Stimulated activated CD8-positive, alpha-beta memory T cell treated with anti-CD3 and anti-CD28 coated beads, Interleukin-7, amount 100 ng/mL, for 4 hours (primary cell): ENCODE data around the gene SEC61B.
A peak's percentile ranks its signal among the peaks of the same experiment; 100 is the strongest.

Experiments
- DNase-seq, 2 donors: peaks; one replicate each; pipeline ENCODE4 v3.0.0-alpha.2; 2020; ENCODE audit warnings: low read depth in 2 of 2

SEC61B gene

DNA sequence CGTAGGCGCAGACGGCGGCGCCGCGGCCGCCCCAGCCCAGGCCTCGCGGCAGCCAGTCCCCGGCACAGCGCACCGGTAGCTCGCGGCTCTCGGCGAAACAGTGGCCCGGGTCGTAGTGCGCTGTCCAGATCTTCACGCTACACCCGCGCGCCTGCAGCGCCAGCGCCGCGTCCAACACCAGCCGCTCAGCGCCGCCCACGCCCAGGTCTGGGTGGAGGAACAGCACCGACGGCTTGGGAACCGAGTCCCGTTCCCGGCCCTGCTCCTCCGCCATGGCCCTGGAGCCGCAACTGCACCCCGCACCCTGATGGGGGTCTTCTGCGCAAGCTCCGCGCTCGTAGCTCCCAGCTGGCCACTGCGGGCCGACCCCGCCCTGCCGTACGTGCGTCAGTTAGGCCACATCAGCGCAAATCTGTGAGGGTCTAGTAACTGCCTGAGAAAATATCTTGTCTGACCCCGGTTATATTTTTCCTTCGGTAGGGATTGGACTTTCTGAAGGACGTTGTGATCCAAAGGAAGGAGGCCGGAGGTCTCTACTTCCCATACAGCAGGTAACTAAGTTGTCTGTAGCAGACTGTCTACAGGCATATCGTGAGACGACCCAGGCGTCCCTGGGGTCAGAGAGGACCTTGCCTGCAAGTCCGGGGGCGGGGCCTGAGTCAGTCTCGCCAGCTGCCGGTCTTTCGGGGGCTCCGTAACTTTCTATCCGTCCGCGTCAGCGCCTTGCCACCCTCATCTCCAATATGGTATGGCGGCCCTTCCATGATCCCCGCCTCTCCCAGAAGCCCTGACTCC lies at the start of gene SEC61B, which contains the start of gene ALG2:
TSS of gene SEC61B (plus strand) at position 662 of the 795 bp plus-strand sequence. CDS start at position 744, 82 bp downstream.
TSS of gene ALG2 (minus strand) at position 322 of the 795 bp plus-strand sequence. CDS start at position 274, 48 bp downstream.
- DNase-seq: peak; percentile 88 to 91

DNA sequence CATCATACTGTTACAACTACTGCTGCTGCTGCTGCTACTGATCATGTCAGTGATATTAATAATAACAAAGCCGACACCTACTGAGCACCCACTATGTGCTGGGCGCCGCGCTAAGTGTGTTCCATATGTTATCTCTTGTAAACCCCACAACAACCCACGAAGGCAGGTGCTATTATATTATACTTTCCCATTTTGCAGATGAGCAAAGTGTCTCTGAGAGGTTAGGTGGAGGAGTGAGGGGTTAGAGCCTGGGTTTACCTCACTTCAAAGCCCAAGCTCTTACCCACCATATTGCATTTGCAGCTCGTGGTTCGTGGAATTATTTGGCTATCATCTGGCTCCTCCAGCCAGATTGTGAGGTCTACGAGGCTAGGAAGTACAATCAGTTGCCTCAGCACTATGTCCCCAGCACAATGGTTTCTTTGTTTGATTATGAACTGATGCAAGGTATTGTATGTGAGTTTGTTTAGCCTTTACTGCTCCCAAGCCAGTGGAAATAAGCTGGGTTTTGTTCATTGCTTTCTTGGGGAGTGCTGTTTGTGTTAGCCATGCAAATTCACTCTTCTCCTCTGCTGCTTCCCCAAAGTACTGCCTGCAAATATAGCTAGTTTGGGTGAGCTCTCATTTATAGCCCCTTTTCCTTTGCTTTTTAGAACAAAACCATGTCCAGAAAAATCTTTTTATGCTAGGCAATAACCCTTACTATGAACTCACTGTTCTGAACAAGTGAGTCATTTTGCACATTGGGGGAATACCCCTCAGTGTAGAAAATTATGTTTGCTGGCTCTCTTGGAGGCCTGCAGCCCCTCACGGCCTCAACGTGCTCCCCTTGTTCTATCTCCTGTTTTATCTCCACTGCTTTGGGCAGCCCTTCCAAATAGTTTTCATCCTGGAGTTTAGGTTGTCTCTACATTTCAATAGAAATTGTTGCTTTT lies 48.2 kb upstream of the SEC61B start:
- no peak for DNase-seq

DNA sequence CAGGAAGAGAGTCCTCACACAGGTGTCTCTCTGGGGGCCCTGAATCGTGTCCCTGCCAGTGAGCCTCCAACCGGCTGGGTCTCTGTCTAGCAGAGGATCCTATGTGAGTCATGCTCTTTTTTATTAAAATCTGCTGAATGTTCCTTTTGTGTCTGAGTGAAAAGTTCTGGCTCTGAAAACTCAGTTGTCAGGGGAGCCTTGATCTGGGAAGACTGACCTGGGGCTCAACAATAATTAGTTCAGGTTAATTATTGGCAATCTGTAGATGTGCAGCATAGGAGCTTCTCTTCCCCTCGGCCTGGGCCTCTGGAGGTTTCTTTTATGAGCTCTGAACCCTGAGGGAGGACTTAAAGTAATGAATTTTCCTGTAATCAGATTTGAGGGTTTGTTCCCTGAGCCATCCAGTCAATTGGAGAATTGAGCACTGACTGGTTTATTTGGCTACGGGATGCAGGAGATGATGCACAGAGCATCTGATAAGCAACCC lies 45.5 kb upstream of the SEC61B start:
- no peak for DNase-seq

DNA sequence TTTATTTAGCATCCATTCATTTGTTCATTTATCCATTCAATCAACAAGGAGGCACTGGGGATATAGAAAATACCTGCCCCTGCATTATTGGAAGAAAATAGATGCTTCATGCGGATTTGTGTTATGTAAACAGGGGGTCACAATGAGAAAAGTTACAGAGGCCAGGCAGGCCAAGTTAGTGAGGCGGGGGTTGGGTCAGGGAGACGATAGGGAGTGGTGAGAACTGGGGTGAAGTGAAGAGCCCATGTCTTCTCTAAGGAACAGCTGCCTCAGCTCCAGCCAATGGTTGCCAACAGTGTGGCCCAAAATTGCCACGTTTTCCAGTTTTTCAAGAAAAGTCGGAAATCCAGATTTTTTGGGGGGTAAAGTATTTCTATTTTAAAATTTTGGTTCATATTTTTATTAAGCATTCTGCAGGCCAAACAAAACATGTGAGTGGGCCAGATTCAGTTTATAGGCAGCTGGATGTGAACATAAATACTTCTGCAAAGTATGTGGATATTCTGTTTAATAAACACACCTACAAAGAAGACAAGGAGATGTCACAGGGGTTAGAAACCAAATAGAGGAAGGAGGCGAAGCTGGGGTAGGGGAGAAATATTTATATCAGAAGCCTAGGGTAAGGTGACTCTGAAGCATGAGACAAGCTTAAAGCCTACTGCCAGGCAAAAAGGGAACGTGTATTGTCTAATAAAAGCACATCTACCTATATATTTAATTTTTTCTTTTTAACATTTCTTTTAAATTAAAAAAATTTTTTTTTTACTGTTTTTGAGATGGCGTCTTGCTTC lies 44.3 kb upstream of the SEC61B start:
- no peak for DNase-seq

DNA sequence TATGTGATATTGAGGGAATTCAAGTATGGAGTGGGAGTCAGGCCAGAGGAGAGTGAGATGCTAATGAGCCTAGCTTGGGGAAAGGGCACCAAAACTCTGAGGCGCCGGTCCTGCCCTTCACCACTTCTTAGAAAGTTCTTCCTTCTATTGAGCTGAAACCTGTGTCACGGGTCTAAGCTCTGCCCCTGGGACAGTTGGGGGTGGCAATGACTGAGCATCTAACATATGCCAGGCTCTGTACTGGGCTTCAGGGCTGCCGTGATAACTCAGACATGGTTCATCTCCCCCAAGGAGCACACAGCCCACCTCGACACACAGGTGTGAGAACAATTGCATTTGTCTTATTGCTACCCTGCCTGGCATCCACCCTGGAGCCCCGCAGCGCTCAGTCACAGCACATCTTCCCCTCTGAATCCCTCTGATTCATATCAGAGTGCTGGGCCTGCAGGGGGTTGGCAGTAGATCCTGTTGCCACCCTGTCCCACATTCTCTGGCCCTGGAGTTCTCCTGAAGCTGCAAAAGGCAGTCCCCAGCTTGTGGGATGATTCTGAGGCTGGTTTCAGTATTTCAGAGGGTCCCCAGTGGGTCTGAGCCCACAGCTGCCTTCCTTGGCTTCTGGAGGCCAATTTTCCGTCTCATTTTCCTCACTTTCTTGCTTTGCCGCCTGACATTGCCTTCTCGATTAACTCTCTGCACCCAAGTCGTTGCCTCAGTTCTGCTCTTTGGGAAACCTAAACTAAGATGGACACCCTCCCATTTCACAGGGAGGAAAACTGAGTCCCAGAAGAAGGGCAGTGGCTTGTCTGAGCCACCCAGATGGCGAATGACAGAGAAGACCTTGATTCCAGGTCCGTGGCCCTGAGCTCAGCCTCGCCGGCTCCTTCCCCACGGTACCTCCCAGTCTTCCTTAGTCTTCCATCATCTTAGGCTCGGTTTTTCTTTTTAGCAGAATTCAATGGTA lies 42.9 kb upstream of the SEC61B start:
- no peak for DNase-seq

DNA sequence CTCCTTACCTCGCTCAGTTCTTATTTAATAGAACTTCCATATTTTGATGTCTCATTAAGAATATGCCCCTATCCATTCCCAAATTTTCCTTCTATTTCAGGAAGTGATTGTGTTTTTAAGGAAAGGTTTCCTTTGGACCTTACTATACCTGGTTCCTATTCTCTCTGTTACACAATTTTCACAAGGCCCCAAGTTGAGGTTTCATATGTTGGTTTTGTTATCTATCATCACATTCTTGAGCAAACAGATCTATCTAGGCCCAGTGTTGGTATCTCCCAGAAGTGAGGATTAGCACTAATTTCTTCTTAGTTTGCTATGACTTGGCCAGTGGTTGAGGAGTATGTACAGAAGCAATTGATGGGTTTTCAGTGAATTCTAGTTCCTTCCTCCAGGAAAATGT lies 41.9 kb upstream of the SEC61B start:
- DNase-seq: no peak

DNA sequence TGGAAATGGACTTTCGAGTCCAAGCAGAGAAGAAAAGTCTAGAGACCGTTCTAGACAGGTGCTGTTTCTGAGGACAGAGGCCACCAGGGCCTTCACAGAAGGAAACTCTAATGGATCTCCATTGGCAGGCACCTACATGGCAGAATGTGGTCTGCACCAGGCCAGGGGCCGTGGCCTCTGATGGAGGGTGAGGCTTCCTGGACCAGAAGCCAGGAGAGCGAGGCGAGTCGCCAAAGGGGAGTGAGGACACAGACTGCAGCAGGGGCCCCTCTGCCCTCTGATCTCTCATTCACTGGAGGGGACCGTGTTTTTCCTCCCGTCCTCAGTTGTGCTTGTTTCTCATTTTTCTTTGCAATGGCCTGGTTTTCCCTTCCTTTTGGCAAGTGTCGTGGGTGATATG lies 41.4 kb upstream of the SEC61B start:
- DNase-seq: no peak

DNA sequence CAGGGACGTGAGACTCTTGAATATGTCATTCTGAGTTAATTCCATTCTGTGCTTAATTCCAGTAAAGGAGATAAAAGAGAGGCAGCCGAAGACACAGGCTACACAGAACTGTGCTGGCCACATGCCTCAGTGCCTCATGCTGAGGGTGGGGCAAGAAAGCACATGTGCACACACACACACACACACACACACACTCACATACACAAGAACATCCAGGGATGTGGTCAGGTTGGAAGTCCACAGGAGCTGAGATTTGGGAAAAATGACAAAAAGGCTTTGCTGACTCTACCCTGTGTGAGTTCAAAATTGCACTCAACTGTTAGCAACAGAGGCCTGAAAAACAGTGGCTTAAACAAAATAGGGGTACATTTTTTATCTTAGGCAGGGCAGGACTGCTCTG lies 40.9 kb upstream of the SEC61B start:
- DNase-seq: no peak

DNA sequence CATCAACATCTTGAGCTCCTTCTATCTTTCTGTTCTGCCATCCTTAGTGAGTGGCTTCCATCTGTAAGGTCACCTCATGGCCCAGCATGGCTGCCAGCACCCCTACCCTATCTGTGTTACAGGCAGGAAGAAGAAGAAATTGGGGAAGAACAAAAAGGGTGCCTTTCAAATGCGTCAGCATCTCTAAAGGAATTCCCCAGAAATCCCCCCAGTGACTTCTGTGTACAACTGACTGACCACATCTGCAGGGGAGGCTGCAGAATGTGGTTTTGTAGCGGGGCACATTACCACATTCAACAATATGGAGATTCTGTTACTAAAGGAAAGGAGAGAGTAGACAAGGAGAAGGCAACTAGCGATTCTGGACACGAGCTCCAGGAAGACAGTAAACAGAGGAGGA lies 40.5 kb upstream of the SEC61B start:
- peak in 1 of 2 donors; percentile 10 for DNase-seq

DNA sequence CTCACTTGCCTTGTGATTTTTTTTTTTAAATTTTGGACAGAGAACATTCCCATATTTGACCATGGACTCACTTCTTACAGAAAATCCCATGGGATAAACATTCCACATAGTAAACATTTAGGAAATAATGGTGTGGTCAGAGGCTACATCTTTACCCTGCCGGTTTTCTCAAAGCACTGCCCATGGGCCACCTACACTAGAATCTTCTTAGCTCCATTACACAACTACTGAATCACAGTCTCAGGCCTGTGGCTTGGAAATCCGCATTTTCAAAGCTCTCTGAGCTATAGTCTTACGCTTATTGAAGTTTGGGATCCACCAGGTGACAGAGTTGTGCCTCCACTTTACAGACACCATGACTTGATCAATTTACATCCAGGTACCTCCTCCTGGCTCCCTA lies 39.7 kb upstream of the SEC61B start:
- DNase-seq: no peak

DNA sequence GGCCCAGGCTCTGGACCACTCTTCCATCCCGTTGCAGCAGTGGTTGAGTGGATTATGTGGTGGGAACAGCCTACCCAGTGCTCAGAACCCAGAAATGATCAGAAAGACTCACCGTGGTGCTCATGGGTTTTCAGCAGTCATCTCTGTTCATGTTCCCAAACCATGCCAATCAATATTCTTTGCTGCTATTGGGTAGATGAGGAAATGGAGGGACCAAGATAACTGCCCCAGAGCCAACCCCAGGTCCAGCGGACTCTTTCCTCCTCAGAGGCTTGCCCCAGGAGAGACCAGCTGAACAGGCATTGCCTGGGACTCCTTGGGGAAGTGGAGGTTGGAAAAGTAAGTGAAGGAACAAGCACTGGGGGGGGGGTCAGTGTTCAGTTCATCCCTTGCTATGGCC lies 38.5 kb upstream of the SEC61B start:
- no peak for DNase-seq

DNA sequence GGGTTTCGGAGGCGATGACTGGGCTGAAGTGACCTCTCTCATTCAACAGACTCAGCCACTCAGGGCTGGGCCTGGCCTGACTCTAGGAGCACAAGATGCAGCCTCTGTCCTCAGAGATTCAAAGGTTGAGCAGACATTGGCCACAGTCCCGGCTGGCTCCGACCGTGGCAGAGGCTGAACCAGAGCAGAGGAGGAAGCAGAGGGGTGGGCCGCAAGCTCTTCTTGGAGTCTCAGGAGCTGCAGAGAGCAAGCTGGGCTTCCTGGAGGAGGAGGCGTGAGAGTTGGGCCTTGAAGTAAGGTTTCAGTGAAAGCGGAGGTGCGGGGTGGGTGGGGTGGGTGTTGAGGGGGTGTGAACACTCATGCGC lies 38.0 kb upstream of the SEC61B start:
- no peak for DNase-seq

DNA sequence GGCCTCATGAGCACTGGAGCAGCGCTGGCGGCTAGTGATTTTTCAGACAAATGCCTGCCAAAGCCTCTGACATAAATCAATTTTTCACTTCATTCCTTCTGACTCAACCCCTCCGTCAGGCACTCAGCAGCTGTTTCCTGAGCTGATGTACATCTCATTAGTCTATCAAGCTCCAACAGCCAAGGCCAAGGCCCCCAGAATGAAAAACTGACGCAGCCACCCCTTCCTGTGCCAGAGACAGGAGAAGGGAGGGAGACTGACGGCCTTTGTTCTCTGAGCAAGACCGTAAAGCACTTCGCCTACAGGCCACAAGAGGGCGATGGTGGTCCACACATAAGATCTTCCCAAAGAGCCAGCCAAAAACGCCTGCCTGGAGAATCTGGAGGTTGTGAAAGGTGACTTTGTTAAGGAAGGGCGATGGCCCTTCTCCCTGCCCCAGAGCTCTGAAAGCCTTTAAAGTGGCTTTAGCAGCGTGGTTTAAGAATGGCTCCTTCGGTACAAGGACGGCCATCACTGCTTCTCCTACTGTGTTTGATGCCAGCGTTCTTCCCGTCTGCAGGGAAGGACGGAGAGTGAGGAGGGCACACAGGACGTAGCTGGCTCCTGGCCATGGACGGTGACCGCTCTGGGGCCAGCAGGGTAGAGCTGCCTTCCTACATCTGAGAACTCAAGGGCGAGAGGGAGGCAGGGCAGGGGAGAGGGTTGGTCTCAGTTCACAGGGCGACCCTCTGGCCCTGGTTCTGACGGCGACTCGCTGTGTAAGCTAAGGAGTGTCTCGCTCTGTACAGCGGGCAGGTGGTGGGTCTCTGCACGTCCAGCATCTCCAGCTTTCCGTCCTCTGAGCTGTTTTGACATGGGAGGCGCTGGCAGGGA lies 37.4 kb upstream of the SEC61B start:
- DNase-seq: peak; percentile 50 to 65

DNA sequence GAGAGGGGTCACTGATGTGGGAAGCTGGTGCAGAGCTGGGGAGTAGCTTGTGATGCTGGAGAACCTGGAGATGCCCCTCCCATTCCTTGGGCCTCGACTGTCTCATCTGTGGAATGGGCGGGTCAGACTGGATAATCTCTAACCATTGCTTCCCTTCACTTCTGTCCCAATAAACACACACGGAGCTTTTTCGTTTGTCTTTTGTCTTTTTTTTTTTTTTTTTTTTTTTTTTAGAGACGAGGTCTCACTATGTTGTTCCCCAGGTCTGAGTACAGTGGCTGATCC lies 36.8 kb upstream of the SEC61B start:
- no peak for DNase-seq

DNA sequence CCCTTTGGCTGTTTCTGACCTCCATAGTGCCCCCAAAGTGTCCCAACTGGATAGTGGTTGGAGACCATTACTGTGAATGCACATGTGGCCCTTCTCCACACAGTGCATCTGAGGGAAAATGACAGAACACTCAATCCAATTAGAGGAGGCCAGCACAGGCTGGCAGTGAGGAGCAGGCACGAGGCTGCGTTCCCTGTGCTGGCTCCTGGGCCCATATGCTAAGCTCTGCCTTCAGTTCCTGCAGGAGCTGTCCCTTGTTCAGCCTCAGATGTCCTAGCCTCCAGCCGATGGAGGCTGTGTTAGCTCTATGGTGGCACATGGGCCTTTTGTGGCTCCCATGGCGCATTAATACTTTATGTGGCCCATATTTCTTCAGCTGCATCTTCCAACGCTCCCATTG lies 36.1 kb upstream of the SEC61B start:
- DNase-seq: no peak

DNA sequence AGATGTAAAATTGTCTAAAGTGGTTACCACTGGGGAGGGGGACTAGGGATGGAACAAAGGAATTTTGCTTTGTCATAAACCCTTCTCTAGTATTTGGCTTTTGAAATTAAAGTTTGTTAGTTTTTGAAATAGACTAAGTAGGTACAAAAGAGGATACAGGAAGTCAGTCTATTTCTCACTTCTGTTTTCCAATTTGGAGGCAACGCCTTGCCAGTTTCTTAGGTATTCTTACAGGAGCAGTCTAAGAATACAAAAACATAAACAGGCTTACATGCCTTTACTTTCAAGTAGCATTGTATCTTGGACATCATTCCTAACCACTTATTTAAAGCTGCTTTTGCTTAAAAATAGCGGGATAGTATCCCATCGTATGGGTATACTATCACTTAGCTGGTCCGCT lies 34.8 kb upstream of the SEC61B start:
- DNase-seq: no peak

DNA sequence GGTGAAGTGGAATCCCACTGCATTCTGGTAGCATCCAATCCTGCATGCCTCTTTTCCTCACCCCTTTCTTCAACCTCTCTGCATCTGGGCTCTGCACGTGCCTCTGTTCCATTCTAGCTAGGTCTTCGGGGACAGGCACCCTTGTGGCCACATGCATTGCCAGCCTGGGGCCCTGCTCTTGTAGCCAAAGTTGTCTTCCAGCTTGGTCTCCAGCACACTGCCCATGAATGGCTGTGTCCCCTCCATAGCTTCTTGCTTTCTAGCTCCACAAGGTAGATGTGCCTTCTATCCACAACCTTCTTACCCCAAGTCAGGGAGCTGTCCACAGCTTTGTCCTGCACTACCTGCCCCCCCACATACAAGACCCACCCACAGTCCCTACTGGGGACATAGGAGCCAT lies 32.9 kb upstream of the SEC61B start:
- no peak for DNase-seq

DNA sequence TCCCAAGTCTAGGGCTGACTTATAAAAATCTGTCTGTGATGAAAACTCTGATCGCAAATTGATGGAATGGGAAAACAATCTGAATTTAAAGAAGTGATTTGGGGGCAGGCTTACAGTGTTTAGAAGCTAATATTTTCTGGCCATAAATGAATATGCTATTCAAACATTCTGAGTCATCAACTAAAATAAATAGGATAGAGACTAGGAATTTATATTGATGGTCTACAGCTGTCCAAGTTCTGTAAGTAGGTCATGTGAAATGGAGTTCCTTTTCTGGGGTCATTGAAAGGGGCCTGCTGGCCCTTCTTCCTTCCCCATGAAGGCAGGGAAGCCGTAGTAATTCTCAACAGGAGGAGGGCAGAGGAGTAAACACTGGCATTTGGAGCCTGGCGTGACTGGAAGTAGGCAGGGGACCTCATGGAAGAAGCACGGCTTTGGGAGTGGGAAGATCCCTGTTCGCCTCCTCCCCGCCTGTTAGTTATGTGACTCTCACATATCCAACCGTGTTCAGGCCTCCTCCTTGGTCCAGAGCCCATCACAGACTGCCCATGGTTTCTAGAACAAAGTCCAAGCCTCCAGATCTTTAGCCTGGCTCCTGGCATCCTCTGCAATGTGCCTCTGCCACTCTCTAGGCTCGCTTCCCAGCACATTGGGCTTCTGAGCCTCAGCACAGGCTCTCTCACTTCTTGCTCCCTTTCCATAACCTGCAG lies 32.0 kb upstream of the SEC61B start:
- no peak for DNase-seq

DNA sequence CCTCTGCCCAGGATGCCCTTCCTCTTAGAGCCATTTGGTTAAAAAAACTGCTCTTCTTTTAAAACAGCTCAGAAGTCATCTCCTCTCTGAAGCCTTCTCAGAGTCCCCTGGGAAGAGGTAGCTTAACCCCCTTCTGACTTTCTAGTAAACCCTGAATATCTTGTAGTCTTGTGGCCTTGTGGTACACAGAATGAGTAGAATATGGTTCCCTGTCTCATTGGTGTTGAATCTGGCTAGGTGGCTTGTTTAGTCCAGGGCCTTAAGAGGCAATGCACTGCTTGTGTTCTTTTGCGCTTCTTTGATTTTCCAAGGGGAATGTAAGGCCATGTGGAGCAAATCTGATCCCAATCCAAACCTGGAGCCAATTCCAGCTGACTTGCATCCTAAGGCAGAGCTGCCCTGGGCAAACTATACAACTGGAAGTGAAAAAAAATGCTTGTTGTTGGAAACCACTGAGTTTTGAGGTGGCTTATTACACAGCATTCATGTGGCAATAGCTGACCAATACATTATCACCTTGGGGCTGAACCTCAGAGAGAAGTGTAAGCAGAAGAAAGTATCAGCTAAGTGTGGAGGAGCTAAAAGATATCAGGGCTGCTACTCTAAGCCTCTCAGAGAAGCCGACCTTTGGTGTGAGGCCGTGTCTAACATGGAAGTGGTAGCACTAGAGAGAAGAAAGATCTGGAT lies 31.3 kb upstream of the SEC61B start:
- DNase-seq: no peak
